DMS153 treated with DMSO at 0.1 percent for 48 hours (cell line): ENCODE measurements around the gene CCNG2.
A peak's percentile ranks its signal among the peaks of the same experiment; 100 is the strongest.

Source experiments
- DNase-seq: peaks from one replicate; lab custom pipeline; 2025; ENCODE audit not compliant: unreplicated experiment; lab: John Stamatoyannopoulos, UW

Gene CCNG2

GRCh38 chr4:77175201-77175611, 18.2 kb downstream of the CCNG2 start:
- no peak for DNase-seq

GRCh38 chr4:77176640-77177039, 19.6 kb downstream of the CCNG2 start:
- DNase-seq = no peak

- DNase-seq = no peak
These were observed 20.2 kb downstream of the CCNG2 start for GRCh38 chr4:77177199-77177598.

GRCh38 chr4:77178560-77178959, 21.6 kb downstream of the CCNG2 start:
- no peak for DNase-seq

- DNase-seq = no peak
These were observed 22.5 kb downstream of the CCNG2 start for GRCh38 chr4:77179519-77179918.

- no peak for DNase-seq
These were observed 24.7 kb downstream of the CCNG2 start for GRCh38 chr4:77181720-77182119.

GRCh38 chr4:77183777-77184420, 26.9 kb downstream of the CCNG2 start:
- no peak for DNase-seq

- no peak for DNase-seq
These were observed 28.0 kb downstream of the CCNG2 start for GRCh38 chr4:77184974-77185373.

GRCh38 chr4:77185686-77186085, 28.7 kb downstream of the CCNG2 start:
- DNase-seq = no peak

GRCh38 chr4:77187322-77187721, 30.3 kb downstream of the CCNG2 start:
- peak; percentile 24 for DNase-seq

GRCh38 chr4:77188498-77189220, 31.7 kb downstream of the CCNG2 start:
- DNase-seq = no peak

- DNase-seq = no peak
These were observed 32.4 kb downstream of the CCNG2 start for GRCh38 chr4:77189412-77189811.

- DNase-seq = no peak
These were observed 33.0 kb downstream of the CCNG2 start for GRCh38 chr4:77190053-77190452.

GRCh38 chr4:77193046-77193445, 36.0 kb downstream of the CCNG2 start:
- no peak for DNase-seq

- DNase-seq = no peak
These were observed 36.6 kb downstream of the CCNG2 start for GRCh38 chr4:77193511-77194102.

- no peak for DNase-seq
These were observed 37.4 kb downstream of the CCNG2 start for GRCh38 chr4:77194366-77194765.

- DNase-seq = no peak
These were observed 38.0 kb downstream of the CCNG2 start for GRCh38 chr4:77194989-77195388.

- DNase-seq = no peak
These were observed 39.9 kb downstream of the CCNG2 start for GRCh38 chr4:77196866-77197265.

- DNase-seq = no peak
These were observed 40.4 kb downstream of the CCNG2 start for GRCh38 chr4:77197361-77197760.

- DNase-seq = no peak
These were observed 40.8 kb downstream of the CCNG2 start for GRCh38 chr4:77197831-77198230.

GRCh38 chr4:77199276-77199675, 42.3 kb downstream of the CCNG2 start:
- no peak for DNase-seq

- no peak for DNase-seq
These were observed 42.7 kb downstream of the CCNG2 start for GRCh38 chr4:77199701-77200100.
